Activated naive CD4-positive, alpha-beta T cell (primary cell): ENCODE results near the gene TAS1R3.
"Not testable (repeated sequence)": the region's sequence is repeated elsewhere in the genome, so short reads cannot be mapped to it uniquely, and the experiment has no call there.

ENCODE experiments used
- DNase-seq, 4 experiments: peaks; one replicate each; lab custom pipeline; 2025; lab: John Stamatoyannopoulos, UW

TAS1R3 gene

DNA sequence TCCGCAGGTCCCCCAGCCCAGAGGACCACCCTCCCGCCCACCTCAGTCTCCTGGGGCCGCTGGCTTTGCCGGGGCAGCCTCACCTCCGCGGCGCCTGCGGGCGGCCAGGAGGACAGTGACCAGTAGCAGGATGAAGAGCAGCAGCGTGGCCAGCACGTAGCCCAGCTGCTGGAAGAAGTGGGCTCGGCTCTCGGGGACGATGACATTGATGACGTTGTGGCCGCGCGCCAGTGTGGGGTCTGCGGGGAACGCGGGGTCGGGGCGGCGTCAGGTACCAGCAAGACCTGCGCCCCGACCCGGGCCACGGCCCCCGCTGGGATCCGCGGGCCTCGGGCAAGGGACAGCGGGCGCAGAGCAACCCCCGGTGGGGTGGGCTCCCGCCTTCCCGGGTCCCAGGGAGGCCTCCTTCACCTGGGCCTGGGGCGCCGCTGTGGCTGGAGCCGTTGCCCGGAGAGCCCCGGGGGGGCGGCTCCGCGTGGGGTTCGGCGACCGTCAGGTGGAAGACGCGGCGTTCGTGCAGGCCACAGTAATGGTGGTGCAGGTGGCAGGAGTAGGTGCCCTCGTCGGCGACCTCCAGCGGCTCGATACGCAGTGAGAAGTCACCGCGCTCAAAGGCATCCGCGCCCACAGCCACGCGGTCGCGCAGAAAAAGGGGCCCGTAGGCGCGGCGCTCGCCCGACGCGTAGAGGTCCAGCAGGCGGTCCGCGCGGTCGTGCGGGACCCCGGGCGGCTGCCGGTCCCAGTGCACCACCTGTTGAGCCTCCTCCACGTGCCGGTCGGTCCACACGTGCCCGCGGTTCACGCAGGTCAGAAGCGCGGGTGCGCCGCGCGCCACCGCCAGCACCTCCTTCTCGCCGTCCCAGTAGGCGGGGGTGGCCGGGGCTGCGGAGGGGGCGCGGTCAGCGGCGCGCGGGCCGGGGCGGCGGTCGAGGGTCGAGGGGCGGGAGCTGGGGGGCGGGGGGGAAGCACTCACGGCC is 23.5 kb downstream of the TAS1R3 start:
- peak in 1 of 4 experiments; percentile 26 for DNase-seq

DNA sequence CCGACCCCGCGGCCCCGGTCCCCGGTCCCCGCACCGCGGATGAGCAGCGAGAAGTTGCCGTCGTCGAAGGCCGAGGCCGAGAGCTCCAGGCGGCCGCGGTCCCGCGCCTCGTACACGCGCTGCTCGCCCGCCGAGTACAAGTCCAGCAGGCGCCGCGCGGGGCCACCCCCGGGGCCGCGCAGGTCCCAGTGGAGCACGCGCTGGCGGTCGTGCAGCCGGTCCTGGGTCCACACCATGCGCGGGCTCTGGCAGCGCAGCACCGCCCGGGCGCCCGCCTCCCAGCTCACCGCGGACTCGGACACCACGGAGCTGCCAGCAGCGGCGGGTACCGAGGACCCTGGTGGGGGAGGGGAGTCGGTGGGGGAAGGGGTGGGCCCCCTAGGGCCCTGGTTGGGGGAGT is 24.3 kb downstream of the TAS1R3 start:
- DNase-seq, result no peak

DNA sequence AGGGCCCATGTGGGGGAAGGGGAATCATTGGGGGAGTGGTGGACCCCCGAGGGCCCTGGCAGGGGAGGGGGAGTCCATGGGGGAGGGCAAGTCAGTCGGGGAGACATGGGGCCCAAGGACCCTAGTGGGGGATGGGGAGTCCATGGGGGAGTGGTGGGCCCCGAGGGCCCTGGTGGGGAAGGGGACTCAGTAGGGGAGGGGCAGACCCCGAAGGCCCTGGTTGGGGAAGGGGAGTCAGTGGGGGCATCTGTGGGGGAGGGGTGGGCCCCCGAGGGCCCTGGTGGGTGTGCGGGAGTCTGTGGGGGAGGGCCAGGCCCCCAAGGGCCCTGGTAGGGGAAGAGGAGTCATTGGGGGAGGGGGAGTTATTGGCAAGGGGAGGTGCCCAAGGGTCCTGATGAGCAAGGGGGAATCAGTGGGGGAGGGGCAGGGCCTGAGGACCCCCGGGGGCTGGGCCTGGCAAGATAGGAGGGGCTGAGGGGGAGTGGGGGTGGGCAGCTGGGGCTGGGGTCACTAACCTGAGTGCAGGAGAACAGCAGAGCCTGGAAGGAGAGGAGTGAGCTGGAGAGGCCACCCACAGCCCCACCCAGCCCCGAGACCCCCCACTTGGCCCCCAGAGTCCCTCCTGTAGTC is 25.2 kb downstream of the TAS1R3 start:
- no peak for DNase-seq

DNA sequence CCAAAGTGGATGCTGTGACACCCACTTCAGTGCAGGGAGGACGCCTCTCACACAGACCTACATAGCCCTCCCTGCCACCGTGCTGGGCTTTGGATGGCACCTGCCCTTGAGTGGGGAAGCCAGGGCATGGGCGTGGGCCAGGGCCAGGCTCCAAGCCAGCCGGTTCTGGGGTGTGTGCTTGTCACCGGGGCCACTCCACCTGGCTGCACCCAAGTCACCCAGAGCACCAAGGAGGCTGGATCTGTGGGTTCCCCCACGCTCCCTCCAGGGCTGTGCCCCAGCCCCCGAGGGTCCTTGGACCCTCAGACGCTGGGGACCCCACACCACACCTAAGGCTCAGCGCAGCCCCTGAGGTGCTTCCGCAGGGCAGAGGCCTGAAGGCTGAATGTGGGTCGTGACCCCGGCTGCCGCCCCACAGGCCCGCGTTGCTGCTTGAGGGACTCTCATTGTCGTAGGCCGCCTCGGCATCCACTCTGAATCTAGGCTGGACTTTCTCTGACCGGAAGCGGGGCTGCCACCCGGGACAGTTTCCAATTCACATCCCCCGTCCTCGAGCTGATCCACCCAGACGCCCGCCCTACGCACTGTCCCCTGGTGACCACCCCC is 25.8 kb downstream of the TAS1R3 start:
- no peak for DNase-seq

DNA sequence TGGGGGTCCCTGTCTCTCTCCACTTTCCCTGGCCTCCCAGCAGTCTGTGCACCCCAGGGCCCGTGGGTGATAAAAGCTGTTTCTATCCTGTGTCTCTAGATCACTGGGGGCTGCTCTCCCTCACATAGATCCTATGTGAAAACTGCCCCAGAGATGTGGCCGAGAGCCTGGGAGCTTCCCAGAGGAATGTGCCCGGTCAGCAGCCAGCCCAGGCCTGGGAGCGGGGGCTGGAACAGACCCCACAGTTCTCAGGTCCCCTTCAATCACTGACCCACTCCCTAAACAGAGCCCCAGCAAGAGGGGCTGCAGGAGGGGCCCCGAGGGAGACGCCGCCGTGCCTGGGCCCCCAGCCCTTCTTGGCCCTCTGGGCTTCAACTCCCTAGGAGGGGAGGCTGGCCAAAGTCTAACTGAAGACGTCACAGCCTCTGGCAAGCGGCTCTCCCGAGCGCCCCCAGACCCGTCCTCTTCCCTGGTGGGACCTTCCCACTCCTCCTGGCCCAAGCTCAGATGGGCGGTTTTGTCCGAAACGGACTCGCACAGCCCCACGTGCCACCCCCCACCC is 26.9 kb downstream of the TAS1R3 start:
- no peak for DNase-seq

DNA sequence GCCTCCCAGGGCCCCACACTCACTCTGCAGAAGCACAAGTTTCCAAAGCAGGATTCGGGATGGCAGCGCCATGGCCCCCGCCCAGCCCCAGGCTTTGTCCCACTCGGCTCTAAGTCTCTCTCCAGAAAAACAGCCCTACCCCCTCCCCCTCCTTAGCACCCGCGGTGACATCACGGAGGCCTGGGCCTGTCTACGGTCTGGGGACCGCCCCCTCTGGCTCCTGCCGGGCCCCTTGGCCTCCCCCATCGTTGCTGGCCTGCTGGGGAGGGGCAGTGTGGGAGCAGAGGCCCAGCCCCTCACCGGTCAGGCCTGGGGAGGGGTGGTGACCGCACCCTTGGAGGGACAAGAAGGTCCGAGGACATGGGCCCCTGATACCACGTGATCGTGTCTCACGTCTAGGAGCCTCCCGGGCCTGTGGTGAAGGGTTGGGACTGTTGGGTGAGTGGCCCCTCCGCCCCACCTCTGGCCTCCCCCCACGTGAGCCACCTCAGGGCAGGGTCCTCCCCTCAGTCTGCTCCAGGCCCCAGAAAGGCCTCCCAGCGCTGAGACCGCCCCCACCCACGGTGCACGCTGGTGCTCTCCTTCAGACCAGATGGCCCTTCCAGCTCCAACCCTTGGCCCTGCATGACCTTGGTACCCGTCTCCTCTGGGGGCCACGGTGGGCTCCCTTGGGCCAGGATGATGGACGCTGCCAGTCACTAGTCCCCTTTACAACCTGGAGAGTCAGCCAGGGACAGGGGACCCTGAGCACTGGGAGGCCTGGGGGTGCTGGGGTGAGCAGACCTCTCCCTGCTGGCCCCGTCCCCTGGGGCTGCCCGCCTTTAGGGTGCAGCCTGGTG is 27.6 kb downstream of the TAS1R3 start, which contains the start of gene MXRA8:
TSS of gene MXRA8 (minus strand) at position 123 of the 839 bp plus-strand sequence. CDS start at position 72, 51 bp downstream.
- DNase-seq, result no peak

DNA sequence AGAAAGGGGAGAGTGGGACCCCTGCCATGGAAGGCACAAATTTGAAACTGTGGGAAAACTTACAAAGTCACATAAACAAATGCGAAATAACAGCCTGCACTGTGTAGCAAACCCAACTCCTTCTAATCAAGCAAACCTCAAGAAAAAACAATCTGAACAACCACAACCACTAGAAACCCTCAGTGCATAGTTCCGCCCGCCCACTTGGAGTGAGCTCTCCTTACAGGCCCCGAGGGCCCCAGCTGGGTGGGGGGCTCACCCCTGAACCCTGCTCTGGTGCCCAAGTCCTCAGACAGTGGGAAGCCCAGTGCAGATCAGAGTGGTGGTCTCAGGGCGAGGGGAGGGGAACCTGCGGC is 28.2 kb downstream of the TAS1R3 start:
- DNase-seq, result no peak

DNA sequence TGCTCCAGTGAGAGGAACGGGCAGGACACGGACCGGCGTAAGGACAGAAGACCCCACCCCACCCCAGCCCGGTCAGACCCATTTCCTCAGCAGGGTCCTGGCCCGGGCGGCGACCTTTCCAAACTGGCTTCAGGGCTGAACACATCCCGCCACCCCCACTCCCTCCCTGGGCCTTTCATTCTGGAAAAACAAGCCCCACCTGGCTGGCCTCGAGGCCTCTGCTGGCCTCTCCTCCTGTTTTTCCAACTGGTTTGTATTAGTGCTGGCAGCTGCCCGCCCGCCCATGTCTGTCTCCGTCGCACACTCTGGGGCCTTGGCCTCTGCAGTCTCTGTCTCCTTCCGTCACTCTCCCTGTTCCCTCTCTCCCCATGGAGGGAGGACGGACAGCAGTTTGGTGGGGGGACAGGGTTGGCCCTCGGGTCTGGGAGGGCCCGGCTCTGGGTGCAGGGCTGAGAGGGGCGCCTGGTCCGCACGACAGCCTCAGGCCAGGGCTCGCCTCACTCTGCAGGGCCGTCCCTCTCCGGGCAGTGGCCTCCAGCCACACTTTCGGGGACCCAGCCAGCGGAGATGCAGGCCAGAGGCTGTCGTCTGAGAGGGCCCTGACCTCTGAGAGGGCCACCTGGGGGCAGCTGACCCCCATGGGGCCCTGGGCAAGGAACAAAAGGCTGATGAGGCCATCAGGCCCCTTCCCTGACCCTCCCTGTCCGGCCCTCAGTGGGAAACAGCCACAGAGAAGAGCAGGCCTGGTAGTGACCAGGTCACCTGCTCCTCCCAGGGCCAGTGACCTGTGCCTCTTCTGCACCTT is 28.8 kb downstream of the TAS1R3 start:
- no peak for DNase-seq

DNA sequence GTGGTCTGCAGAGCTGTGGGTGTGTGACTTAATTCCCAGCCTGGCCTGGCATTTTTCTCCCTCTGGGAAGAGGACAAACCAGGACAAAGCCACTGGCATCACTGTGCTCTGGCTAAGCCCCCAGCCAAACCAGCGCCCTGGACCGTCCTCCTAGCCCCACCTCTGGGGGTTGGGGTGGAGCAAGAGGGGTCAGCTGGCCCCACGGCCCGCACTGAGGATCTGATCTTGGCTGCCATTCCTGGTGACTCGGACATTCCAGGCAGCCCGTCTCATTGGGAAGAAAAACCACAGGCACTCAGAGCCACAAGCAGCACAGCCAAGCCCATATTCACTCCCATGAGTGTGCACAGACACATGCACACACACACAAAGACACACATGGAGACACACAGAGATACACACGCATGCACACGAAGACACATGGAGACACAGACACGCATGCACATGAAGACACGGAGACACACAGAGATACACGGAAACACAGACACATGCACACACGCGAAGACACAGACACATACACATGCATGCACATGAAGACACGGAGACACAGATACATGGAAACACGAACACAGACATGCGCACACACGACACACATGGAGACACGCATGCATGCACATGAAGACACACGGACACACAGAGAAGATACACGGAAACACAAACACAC is 29.6 kb downstream of the TAS1R3 start:
- DNase-seq, result no peak

DNA sequence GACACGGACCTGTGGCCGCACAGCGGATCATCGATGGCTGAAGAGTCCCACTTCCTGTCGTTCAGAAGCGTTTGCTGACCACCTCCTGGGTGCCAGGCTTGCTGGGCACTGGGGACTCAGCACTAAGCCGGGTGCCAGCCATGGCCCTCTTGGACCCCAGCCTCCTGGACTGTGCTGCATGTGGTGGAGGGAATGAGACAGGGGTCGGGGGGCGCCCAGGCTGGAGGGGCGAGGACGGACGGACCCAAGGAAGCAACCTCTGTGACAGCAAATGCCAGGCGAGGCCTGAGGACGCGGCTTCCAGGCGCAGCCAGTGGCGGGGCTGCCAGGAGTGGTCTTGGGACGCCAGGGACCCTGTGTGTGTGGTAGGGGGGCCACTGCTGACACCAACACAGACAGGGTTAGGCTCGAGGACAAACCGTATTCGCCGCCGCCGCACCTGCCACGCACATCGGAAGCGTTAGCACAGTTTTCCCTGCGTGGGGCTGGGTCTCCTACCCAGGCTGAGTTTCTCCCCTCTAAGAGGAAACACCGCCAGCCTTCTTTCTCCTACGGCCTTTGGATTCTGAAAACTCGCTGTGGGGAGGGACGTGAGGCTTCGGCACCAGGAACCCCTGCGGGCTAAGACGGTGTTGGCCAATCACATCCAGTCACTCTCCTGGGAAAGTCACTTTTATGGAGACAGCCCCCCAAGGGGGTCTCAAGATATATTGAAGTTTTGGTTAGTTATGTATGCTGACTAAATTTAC is 30.3 kb downstream of the TAS1R3 start:
- no peak for DNase-seq

DNA sequence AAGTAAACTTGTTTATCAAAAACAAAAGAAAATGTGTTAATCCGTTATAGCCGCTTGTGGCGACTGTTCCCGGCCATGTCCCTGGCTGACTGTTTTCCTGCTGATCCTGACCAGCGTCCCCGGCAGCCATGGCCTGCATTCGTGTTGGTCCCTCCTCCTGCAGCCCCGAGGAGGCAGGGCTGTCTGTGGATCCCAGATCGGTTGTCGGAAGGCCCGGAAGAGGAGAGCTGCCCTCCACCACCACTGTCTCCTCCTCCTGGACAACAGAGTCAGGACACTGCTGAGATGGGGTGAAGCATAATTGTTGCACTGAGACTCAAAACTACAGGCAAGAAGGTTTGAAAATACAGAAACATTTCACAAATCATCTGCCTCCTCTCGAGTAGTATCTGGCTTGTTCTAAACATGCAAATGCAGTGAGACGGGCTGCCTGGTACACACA is 30.9 kb downstream of the TAS1R3 start:
- DNase-seq, result no peak

DNA sequence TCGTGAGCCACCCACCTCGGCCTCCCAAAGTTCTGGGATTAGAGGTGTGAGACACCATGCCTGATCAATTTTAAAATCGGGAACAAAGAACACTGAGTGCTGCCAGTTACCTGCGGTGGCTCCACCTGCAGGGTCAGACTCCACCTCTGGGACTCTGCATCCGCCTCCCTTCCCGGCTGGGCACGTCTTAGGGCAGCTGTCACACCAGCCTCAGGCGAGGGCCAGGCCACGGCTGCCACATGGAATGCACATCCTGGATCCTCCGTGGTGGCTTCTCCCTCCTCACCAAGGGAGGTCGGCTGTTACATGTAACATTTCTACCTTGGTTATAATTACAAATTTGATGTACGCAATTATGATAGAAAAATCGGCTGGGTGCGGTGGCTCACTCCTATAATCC is 33.2 kb downstream of the TAS1R3 start:
- DNase-seq, result no peak

DNA sequence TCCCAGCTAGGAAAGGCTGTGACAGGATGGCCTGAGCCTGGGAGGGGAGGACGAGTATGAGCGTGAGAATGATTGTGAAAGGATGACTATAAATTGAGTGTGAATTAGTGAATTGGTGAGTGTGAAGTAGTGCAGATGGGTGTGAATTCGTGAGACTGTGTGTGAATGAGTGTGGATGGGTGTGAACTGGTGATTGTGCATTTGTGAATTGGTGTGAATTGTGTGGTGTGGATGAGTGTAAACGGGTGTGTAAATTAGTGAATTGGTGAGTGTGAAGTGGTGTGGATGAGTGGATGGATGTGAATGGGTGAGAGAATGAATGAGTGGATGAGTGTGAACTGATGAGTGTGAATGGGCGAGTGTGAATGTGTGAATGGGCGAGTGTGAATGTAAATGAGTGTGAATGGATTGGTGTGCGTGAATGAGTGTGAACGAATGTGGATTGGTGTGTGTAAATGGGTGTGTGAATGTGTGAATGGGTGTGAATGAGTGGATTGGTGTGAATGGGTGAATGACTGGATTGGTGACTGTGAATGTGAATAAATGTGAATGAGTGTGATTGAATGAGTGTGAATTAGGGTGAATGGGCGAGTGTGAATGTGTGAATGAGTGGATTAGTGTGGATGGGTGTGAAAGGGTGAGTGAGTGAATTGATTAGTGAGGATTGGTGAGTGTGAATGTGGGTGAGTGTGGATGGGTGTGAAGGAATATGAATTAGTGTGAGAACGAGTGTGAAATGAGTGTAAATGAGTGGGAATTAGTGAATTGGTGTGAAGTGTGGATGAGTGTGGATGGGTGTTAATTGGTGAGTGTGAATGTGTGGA is 35.0 kb downstream of the TAS1R3 start:
- DNase-seq, result no peak

DNA sequence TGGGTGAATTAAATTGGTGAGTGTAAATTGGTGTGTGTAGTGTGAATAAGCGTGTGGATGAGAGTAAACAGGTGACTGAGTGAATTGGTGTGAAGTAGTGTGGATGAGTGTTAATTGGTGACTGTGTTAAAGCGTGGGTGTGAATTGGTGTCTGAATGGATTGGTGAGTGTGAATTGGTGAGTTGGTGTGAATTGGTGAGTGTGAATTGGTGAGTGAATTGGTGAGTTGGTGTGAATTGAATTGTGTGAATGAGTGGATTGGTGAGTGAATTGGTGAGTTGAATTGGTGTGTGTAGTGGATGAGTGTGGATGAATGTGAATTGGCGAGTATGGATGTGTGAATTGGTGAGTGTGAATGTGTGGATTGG is 35.6 kb downstream of the TAS1R3 start:
- DNase-seq, result no peak

DNA sequence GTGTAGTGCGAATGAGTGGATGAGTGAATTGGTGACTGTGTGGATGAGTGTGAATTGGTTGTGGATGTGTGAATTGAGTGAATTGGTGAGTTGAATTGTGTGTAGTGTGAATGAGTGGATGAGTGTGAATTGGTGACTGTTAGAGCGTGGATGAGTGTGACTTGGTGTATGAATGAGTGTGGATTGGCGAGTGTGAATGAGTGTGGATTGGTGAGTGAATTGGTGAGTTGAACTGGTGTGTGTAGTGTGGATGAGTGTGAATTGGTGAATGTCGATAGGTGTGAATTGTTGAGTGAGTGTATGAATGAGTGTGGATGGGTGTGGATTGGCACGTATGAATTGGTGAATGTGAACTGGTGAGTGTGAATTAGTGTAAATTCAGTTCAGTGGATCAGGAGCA is 36.2 kb downstream of the TAS1R3 start:
- DNase-seq, result no peak

DNA sequence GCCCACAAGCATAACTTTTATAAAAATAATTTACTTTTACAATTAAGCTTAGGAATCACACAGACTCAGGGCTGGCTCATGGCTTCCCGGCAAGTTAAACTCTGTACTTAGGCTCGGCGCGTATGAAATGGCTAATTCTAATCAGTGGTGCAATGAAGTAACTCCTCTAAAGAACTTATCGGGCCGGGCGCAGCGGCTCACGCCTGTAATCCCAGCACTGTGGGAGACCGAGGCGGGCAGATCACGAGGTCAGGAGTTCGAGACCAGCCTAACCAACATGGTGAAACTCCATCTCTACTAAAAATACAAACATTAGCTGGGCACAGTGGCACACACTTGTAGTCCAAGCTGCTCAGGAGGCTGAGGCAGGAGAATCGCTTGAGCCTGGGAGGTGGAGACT is 39.0 kb downstream of the TAS1R3 start:
- DNase-seq, result not testable (repeated sequence)

DNA sequence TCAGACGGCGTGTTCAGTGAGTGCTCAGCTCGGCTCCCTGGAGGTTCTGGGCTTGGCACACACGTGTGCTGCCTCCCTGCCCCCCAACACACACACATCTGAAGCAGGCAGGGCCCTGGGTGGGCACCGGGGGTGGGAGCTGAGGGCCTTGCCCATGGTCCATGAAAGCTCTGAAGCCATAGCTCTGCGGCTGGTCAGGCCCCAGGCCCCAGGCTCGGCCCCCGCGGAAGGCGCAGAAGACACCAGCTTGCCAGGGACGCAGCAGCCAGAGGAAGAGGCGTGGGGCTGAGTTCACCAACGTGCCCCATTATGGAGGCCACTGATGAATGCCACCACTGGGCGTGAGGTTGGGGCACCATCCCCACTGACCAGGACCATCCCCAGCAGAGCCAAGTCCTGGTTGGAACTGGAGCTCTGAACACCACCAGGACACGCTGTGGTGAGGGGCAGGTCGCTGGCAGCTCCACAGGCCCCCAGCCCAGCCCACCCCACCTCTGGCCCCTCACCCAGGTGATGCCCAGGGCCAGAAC is 39.8 kb downstream of the TAS1R3 start:
- no peak for DNase-seq

DNA sequence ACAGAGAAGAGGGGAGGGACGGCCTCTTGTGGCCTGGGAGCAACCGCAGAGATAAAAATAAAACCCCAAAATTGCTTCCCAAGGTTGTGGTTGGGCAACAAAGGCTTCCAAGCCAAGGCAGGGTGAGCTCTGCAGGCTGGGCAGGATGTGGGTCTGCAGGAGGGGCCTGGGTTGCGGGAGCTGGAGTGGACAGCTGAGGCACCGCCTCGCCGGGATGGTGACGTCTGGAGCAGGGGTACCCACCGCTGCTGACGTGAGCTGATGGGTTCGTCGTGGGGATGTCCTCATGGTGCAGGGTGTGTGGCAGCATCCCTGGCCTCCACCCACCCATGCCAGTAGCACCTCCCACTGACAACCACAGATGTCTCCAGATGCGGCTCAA is 40.3 kb downstream of the TAS1R3 start:
- peak in 2 of 4 experiments; percentile 21 to 44 for DNase-seq
